Measurements from ENCODE around the gene PP2D1. TPM values are rescaled to one million over a fixed set of nuclear protein-coding genes. Genes with fewer than 3 reads are reported as not detected.

PP2D1 gene
- not detected in 2 replicates for polyA plus RNA-seq (2011; rRNA removed)
- polyA plus RNA-seq (2012; cell fraction: cytosol; rRNA removed) = not detected in 2 replicates
- polyA plus RNA-seq (2012; cell fraction: nucleus; rRNA removed) = not detected in 2 replicates
- not detected in 3 replicates for polyA plus RNA-seq (2017; fragmentation: RNase III; extraction: RNeasy Plus Mini Kit Qiagen cat#74134 plus additional on column Dnase treatment)
- not detected in 2 replicates for polyA minus RNA-seq (2011; rRNA and poly(A)+ RNA removed)

GRCh38 chr3:20012164-20012563, at the start of gene PP2D1:
Gene PP2D1 (minus strand): TSS chr3:20012264. CDS start chr3:20012072, 192 bp downstream.
- FAIRE-seq = no peak

GRCh38 chr3:20060974-20061685, 49.1 kb upstream of the PP2D1 start:
- Histone ChIP-seq H3K4me3 (no peak overlapping the region), H3K27ac (peak overlapping the region in 1 of 2 experiments; percentile 3; a peak in 1 of 6 replicates), H3K9me3 (no peaks in the 10 kb centered on the region), H3K4me2 (peak overlapping the region; percentile 46), H3K4me1 (peaks cover 27% of the 10 kb centered on the region)
- no peak for DNase-seq (ENCODE audit: low read depth in 1 of 2, low spot score in 1 of 2)
- TF ChIP-seq MAFK (IDR thresholded peaks at IDR 0.05; ENCODE audit: partially characterized antibody) = no peak
- TF ChIP-seq HMGXB4 (CRISPR knock-in tag; IDR thresholded peaks at IDR 0.05; ENCODE audit: borderline replicate concordance) = no peak
- TF ChIP-seq CEBPB (IDR thresholded peaks at IDR 0.05) = peak; percentile 89; a peak in 3 of 4 replicates
- no peak for TF ChIP-seq ESRRA (IDR thresholded peaks at IDR 0.05; ENCODE audit: borderline replicate concordance, low read length)
- TF ChIP-seq JUNB (IDR thresholded peaks at IDR 0.05) = no peak
- no peak for TF ChIP-seq CBX8 (IDR thresholded peaks at IDR 0.05)
- CTCF ChIA-PET = no interaction called here
- ATAC-seq = no peak; a peak in 1 of 6 replicates
- 71% methylated on average over 4 of the region's 4 CpGs for WGBS (ENCODE audit: missing lambda C conversion rate)
- no peak for FAIRE-seq
- POLR2A ChIA-PET = no interaction called here

More at GRCh38 chr3:20012164-20012563, at the start of gene PP2D1:
- ChIA-PET POLR2A (no interaction called here), CTCF (no interaction called here)
- DNase-seq (ENCODE audit: low read depth in 1 of 2, low spot score in 1 of 2) (no peak), ATAC-seq (no peak)
- H3K4me1 ChIP-seq = no peaks in the 10 kb centered on the region
- no peak within 1 kb of the TSS for H3K4me2 ChIP-seq
- H3K9me3 ChIP-seq = no peaks in the 10 kb centered on the region
- no peak for TF ChIP-seq HEYL (CRISPR knock-in tag; IDR thresholded peaks at IDR 0.05)
- TF ChIP-seq EP300 (IDR thresholded peaks at IDR 0.05) = no peak
- no peak for TF ChIP-seq CBX8 (IDR thresholded peaks at IDR 0.05)
- TF ChIP-seq MAZ (IDR thresholded peaks at IDR 0.05; ENCODE audit: borderline replicate concordance, low read depth, low read length) = no peak
- no peak for TF ChIP-seq HOXB13 (CRISPR knock-in tag; IDR thresholded peaks at IDR 0.05; ENCODE audit: low read depth)
- TF ChIP-seq MAFK (IDR thresholded peaks at IDR 0.05; ENCODE audit: partially characterized antibody) = no peak
- TF ChIP-seq CEBPB (IDR thresholded peaks at IDR 0.05) = no peak
- TF ChIP-seq HOXA7 (CRISPR knock-in tag; IDR thresholded peaks at IDR 0.05) = no peak
- no peak for TF ChIP-seq KDM5A (IDR thresholded peaks at IDR 0.05)
- no peak for TF ChIP-seq JUNB (IDR thresholded peaks at IDR 0.05)
- H3K4me3 ChIP-seq = no peak within 1 kb of the TSS
- WGBS (ENCODE audit: missing lambda C conversion rate) = 85% methylated on average over 4 of the region's 4 CpGs
- no peak within 1 kb of the TSS for H3K27ac ChIP-seq

- ATAC-seq (no peak), FAIRE-seq (no peak), DNase-seq (ENCODE audit: low read depth in 1 of 2, low spot score in 1 of 2) (no peak)
- Histone ChIP-seq H3K9me3 (no peaks in the 10 kb centered on the region), H3K4me1 (peaks cover 36% of the 10 kb centered on the region), H3K27ac (no peak overlapping the region), H3K4me3 (no peak overlapping the region), H3K4me2 (no peak overlapping the region)
- ChIA-PET CTCF (no interaction called here), POLR2A (no interaction called here)
- TF ChIP-seq ZNF302 (CRISPR knock-in tag; IDR thresholded peaks at IDR 0.05) (no peak), CEBPB (IDR thresholded peaks at IDR 0.05) (no peak), NPAS2 (CRISPR knock-in tag; IDR thresholded peaks at IDR 0.05; ENCODE audit: borderline replicate concordance) (no peak), E2F6 (IDR thresholded peaks at IDR 0.05; ENCODE audit: borderline replicate concordance, low read depth) (no peak), HOXA7 (CRISPR knock-in tag; IDR thresholded peaks at IDR 0.05) (no peak), ZFP36 (IDR thresholded peaks at IDR 0.05; ENCODE audit: borderline replicate concordance, partially characterized antibody) (no peak), CHD2 (IDR thresholded peaks at IDR 0.05; ENCODE audit: low read length, partially characterized antibody) (no peak), NR3C1 (IDR thresholded peaks at IDR 0.05) (no peak)
- 94% methylated on average over 3 of the region's 3 CpGs for WGBS (ENCODE audit: missing lambda C conversion rate)
Measured at GRCh38 chr3:20059929-20060328, 47.9 kb upstream of the PP2D1 start.
